Mammary epithelial cell (primary cell): ENCODE measurements around the gene RAD17.

Experiments
- CTCF ChIP-seq, 2 donors: IDR thresholded peaks in 1 of 2; conservative IDR thresholded peaks in 1 of 2; 2 replicates each; pipeline ENCODE4 v1.5.1; 2011 to 2012; ENCODE audit warnings: inconsistent platforms in 2 of 2, low read length in 2 of 2, mild to moderate bottlenecking in 2 of 2, control low read depth in 1 of 2, low read depth in 1 of 2; ENCODE audit not compliant: insufficient read depth in 1 of 2; ENCODE audit errors: extremely low read depth in 1 of 2
- EZH2 ChIP-seq: IDR thresholded peaks from 2 replicates; pipeline ENCODE4 v1.6.1; 2012; ENCODE audit warnings: low read length, inconsistent platforms, borderline replicate concordance

GRCh38 chr5:69364414-69364813 lies 5.2 kb upstream of the RAD17 start:
- TF ChIP-seq CTCF (conservative IDR thresholded peaks at IDR 0.05 in 1 of 2, IDR thresholded peaks at IDR 0.05 in 1 of 2; ENCODE audit: extremely low read depth in 1 of 2, insufficient read depth in 1 of 2, low read depth in 1 of 2, low read length in 2 of 2) (peak; percentile 41 to 43), EZH2 (no peak)
